HepG2 (cell line): ENCODE data around the gene ING1. TPM values are rescaled to one million over a fixed set of nuclear protein-coding genes. Genes with fewer than 3 reads are reported as not detected.

Experiments
- FOXC1 ChIP-seq: sonication (generic); formaldehyde crosslinking; IDR thresholded peaks from 2 replicates; pipeline ENCODE4 v1.8.0; 2022; ENCODE audit warnings: mild to moderate bottlenecking, missing genetic modification reagents, borderline replicate concordance
- FOXP1 ChIP-seq, 2 experiments: fragments of 450-650 bp in 1 of 2; IDR thresholded peaks; 2 replicates each; pipeline ENCODE4 v1.6.1; 2017 to 2018; ENCODE audit warnings: antibody characterized with exemption in 1 of 2
- MTA1 ChIP-seq: sonication (generic); formaldehyde crosslinking; IDR thresholded peaks from 2 replicates; pipeline ENCODE4 v1.4.0; 2020; ENCODE audit warnings: missing genetic modification reagents, mild to moderate bottlenecking, borderline replicate concordance
- PAXIP1 ChIP-seq: sonication (generic); formaldehyde crosslinking; conservative IDR thresholded peaks from 2 replicates; pipeline ENCODE4 v1.4.0; 2020; ENCODE audit warnings: mild to moderate bottlenecking, missing genetic modification reagents, moderate library complexity
- POGK ChIP-seq: sonication (generic); formaldehyde crosslinking; conservative IDR thresholded peaks from 2 replicates; pipeline ENCODE4 v1.8.0; 2022; ENCODE audit warnings: mild to moderate bottlenecking, moderate library complexity, missing genetic modification reagents
- SAFB2 ChIP-seq: sonication (generic); formaldehyde crosslinking; IDR thresholded peaks from 2 replicates; pipeline ENCODE4 v1.5.1; 2020; ENCODE audit warnings: missing genetic modification reagents, low read depth, mild to moderate bottlenecking, borderline replicate concordance
- SPEN ChIP-seq: sonication (generic); formaldehyde crosslinking; IDR thresholded peaks from 2 replicates; pipeline ENCODE4 v1.5.1; 2020; ENCODE audit warnings: low read depth, mild to moderate bottlenecking, missing genetic modification reagents
- TFE3 ChIP-seq: IDR thresholded peaks from 2 replicates; pipeline ENCODE4 v1.6.1; 2016
- ZBTB2 ChIP-seq: sonication (generic); formaldehyde crosslinking; IDR thresholded peaks from 2 replicates; pipeline ENCODE4 v1.8.0; 2022; ENCODE audit warnings: low read depth, missing genetic modification reagents
- ZBTB25 ChIP-seq: IDR thresholded peaks from 2 replicates; pipeline ENCODE4 v1.6.1; 2018; ENCODE audit warnings: missing genetic modification reagents
- ZBTB7B ChIP-seq: sonication (generic); formaldehyde crosslinking; IDR thresholded peaks from 2 replicates; pipeline ENCODE4 v1.4.0; 2020; ENCODE audit warnings: missing genetic modification reagents
- ZFYVE20 ChIP-seq: sonication (generic); formaldehyde crosslinking; IDR thresholded peaks from 2 replicates; pipeline ENCODE4 v1.8.0; 2023; ENCODE audit warnings: low read depth, mild to moderate bottlenecking, moderate library complexity, missing genetic modification reagents, borderline replicate concordance
- ZNF331 ChIP-seq: sonication (generic); formaldehyde crosslinking; IDR thresholded peaks from 2 replicates; pipeline ENCODE4 v1.4.0; 2020; ENCODE audit warnings: missing genetic modification reagents
- ZNF460 ChIP-seq: sonication (generic); formaldehyde crosslinking; IDR thresholded peaks from 2 replicates; pipeline ENCODE4 v1.5.1; 2020; ENCODE audit warnings: missing genetic modification reagents, mild to moderate bottlenecking, borderline replicate concordance
- ZNF629 ChIP-seq: sonication (generic); formaldehyde crosslinking; conservative IDR thresholded peaks from 2 replicates; pipeline ENCODE4 v1.5.0; 2020; ENCODE audit warnings: missing genetic modification reagents
- polyA plus RNA-seq, 8 experiments: library from polyadenylated mRNA; depleted of rRNA in 3 of 8; stranded (reverse) in 7 of 8; unstranded in 1 of 8; fragments of >200 nt; fragmentation: Illumina TruSeq in 4 of 8; extraction: Trizol in 4 of 8; gene quantifications; 2 replicates each; pipeline versions ENCODE4 v1.2.1 to v1.2.3, GENCODE V29; 2011 to 2016; ENCODE audit warnings: low read depth in 4 of 8, missing spikeins in 1 of 8, mixed read lengths in 1 of 8; ENCODE audit not compliant: insufficient read depth in 1 of 8
- total RNA-seq, 5 experiments: library from RNA; depleted of rRNA; stranded (reverse); fragments of >200 nt; fragmentation: Illumina TruSeq; extraction: Trizol; gene quantifications; 2 replicates each; pipeline ENCODE4 v1.2.3, GENCODE V29; 2016; ENCODE audit warnings: low read depth in 1 of 5

The ING1 gene
- total and polyA plus RNA-seq, 2 of the 13 experiments (the other 11 are each of a cell fraction or from before 2014, with no cell fraction given): 8.1 to 16.1 TPM

- no peak for TF ChIP-seq FOXP1 (IDR thresholded peaks at IDR 0.05)
- TF ChIP-seq FOXP1 (CRISPR knock-in tag; IDR thresholded peaks at IDR 0.05): no peak
- TF ChIP-seq ZFYVE20 (CRISPR knock-in tag): no peak
- TF ChIP-seq FOXC1 (CRISPR knock-in tag): no peak
- TF ChIP-seq ZNF331 (CRISPR knock-in tag): no peak; the same call in 1 of the 2 replicates
- TF ChIP-seq SAFB2 (CRISPR knock-in tag): no peak
- TF ChIP-seq ZNF460 (CRISPR knock-in tag): no peak
- TF ChIP-seq ZBTB7B (CRISPR knock-in tag): no peak
- TF ChIP-seq SPEN (CRISPR knock-in tag): no peak
- no peak for TF ChIP-seq ZNF629 (CRISPR knock-in tag)
- no peak for TF ChIP-seq TFE3 (CRISPR knock-in tag)
- peak; percentile 85 for TF ChIP-seq ZBTB25 (CRISPR knock-in tag)
- TF ChIP-seq PAXIP1 (CRISPR knock-in tag): peak; percentile 42; the same call in 1 of the 2 replicates
- TF ChIP-seq MTA1 (CRISPR knock-in tag): no peak
- peak; percentile 86 for TF ChIP-seq ZBTB2 (CRISPR knock-in tag)
- TF ChIP-seq POGK: no peak
Observed at GRCh38 chr13:110712081-110712848, 1.2 kb upstream of the ING1 start (continued).
